WTC11 (cell line): Measurements from ENCODE around the gene ST8SIA6. TPM values are rescaled to one million over a fixed set of nuclear protein-coding genes. Genes with fewer than 3 reads are reported as not detected.

ENCODE experiments used
- ATAC-seq: fragments of 200-7000 bp; cut with Tn5 transposase; 2 replicates; pipeline ENCODE4 v1.10.0; 2021; ENCODE audit warnings: mild to moderate bottlenecking, moderate library complexity
- CTCF ChIA-PET: fragments of 300-600 bp; sonication (Branson Sonifier 250); formaldehyde crosslinking; loops from one replicate; lab custom pipeline; 2021; ENCODE audit warnings: antibody characterized with exemption; lab: Charles Lee
- POLR2A ChIA-PET: fragments of 350-600 bp; sonication (Branson Sonifier 250); formaldehyde crosslinking; loops from one replicate; lab custom pipeline; 2021; ENCODE audit warnings: antibody characterized with exemption; lab: Charles Lee
- DNase-seq: peaks from one replicate; pipeline ENCODE4 v3.0.0; 2021; ENCODE audit warnings: low spot score
- H3K27ac Mint-ChIP-seq: 2 replicates; pipeline ENCODE4 v1.8.0; 2021; ENCODE audit warnings: mixed read lengths
- H3K27me3 Mint-ChIP-seq: 2 replicates; pipeline ENCODE4 v1.8.0; 2021; ENCODE audit warnings: low read depth, mild to moderate bottlenecking, moderate library complexity, mixed read lengths
- H3K36me3 Mint-ChIP-seq: 2 replicates; pipeline ENCODE4 v1.8.0; 2021; ENCODE audit warnings: mixed read lengths
- H3K4me1 Mint-ChIP-seq: 2 replicates; pipeline ENCODE4 v1.8.0; 2022; ENCODE audit warnings: mixed read lengths
- H3K4me3 Mint-ChIP-seq: 2 replicates; pipeline ENCODE4 v1.8.0; 2021; ENCODE audit warnings: mild to moderate bottlenecking, moderate library complexity, mixed read lengths
- H3K9me3 Mint-ChIP-seq: 2 replicates; pipeline ENCODE4 v1.8.0; 2021; ENCODE audit warnings: mixed read lengths
- ATF3 ChIP-seq: sonication (generic); formaldehyde crosslinking; conservative IDR thresholded peaks from 2 replicates; pipeline ENCODE4 v1.8.1; 2022; ENCODE audit warnings: mild to moderate bottlenecking, missing genetic modification reagents
- ATF6 ChIP-seq: sonication (generic); formaldehyde crosslinking; IDR thresholded peaks from 2 replicates; pipeline ENCODE4 v1.8.1; 2023; ENCODE audit warnings: mild to moderate bottlenecking, missing genetic modification reagents
- CBFB ChIP-seq: sonication (generic); formaldehyde crosslinking; IDR thresholded peaks from 2 replicates; pipeline ENCODE4 v1.8.1; 2022; ENCODE audit warnings: mild to moderate bottlenecking, low read depth, missing genetic modification reagents
- CDX4 ChIP-seq: fragments of 250-450 bp; sonication (Bioruptor Pico); IDR thresholded peaks from 2 replicates; pipeline ENCODE4 v1.9.0; 2021; ENCODE audit warnings: moderate library complexity, mild to moderate bottlenecking, inconsistent platforms, borderline replicate concordance
- CREM ChIP-seq: sonication (generic); formaldehyde crosslinking; IDR thresholded peaks from 2 replicates; pipeline ENCODE4 v1.8.1; 2022; ENCODE audit warnings: mild to moderate bottlenecking, missing genetic modification reagents, moderate library complexity
- E2F5 ChIP-seq: sonication (generic); formaldehyde crosslinking; IDR thresholded peaks from 2 replicates; pipeline ENCODE4 v1.8.1; 2022; ENCODE audit warnings: mild to moderate bottlenecking, moderate library complexity, missing genetic modification reagents
- GABPB1 ChIP-seq: sonication (generic); formaldehyde crosslinking; IDR thresholded peaks from 2 replicates; pipeline ENCODE4 v1.8.1; 2023; ENCODE audit warnings: mild to moderate bottlenecking, missing genetic modification reagents
- HMGA2 ChIP-seq: fragments of 250-450 bp; sonication (Bioruptor Pico); IDR thresholded peaks from 2 replicates; pipeline ENCODE4 v1.4.0; 2021; ENCODE audit warnings: mild to moderate bottlenecking, moderate library complexity
- MAX ChIP-seq: sonication (generic); formaldehyde crosslinking; IDR thresholded peaks from 2 replicates; pipeline ENCODE4 v1.8.0; 2022; ENCODE audit warnings: mild to moderate bottlenecking, missing genetic modification reagents
- MXD4 ChIP-seq: fragments of 250-450 bp; sonication (Bioruptor Pico); IDR thresholded peaks from 2 replicates; pipeline ENCODE4 v1.8.0; 2021; ENCODE audit warnings: mild to moderate bottlenecking, moderate library complexity, borderline replicate concordance
- NR2C2 ChIP-seq: sonication (generic); formaldehyde crosslinking; IDR thresholded peaks from 2 replicates; pipeline ENCODE4 v1.8.0; 2022; ENCODE audit warnings: mild to moderate bottlenecking, missing genetic modification reagents
- RELA ChIP-seq: sonication (generic); formaldehyde crosslinking; IDR thresholded peaks from 2 replicates; pipeline ENCODE4 v1.8.1; 2022; ENCODE audit warnings: missing genetic modification reagents, mild to moderate bottlenecking, borderline replicate concordance
- STAT6 ChIP-seq: sonication (generic); formaldehyde crosslinking; conservative IDR thresholded peaks from 2 replicates; pipeline ENCODE4 v1.8.1; 2023; ENCODE audit warnings: mild to moderate bottlenecking, low read depth, missing genetic modification reagents, moderate library complexity
- USF2 ChIP-seq: sonication (generic); formaldehyde crosslinking; IDR thresholded peaks from 2 replicates; pipeline ENCODE4 v1.8.1; 2023; ENCODE audit warnings: mild to moderate bottlenecking, missing genetic modification reagents, moderate library complexity
- total RNA-seq: library from RNA; stranded (reverse); gene quantifications from 3 replicates; pipeline ENCODE4 v1.2.3, GENCODE V29; 2021

ST8SIA6 gene
- total RNA-seq, 1 experiment from 2014 or later, result 3.5 TPM

GRCh38 chr10:17340144-17340829, 114.1 kb downstream of the ST8SIA6 start (continued):
- TF ChIP-seq STAT6 (CRISPR knock-in tag) (no peak), GABPB1 (CRISPR knock-in tag) (no peak), USF2 (CRISPR knock-in tag) (no peak)

GRCh38 chr10:17335065-17335464, 119.3 kb downstream of the ST8SIA6 start:
- no peak for TF ChIP-seq MAX (CRISPR knock-in tag)
- TF ChIP-seq CREM, result no peak
- TF ChIP-seq E2F5 (CRISPR knock-in tag), result no peak
- no peak for TF ChIP-seq ATF3 (CRISPR knock-in tag)
- TF ChIP-seq MXD4 (CRISPR knock-in tag), result no peak
- TF ChIP-seq RELA, result no peak
- TF ChIP-seq CDX4 (CRISPR knock-in tag), result no peak
- no peak overlapping the region for H3K27ac Mint-ChIP-seq
- peaks cover 16% of the 10 kb centered on the region for H3K9me3 Mint-ChIP-seq
- ChIA-PET CTCF (no interaction called here), POLR2A (no interaction called here)
- no peak for ATAC-seq
- no peaks in the 10 kb centered on the region for H3K27me3 Mint-ChIP-seq
- peaks cover 4% of the 10 kb centered on the region for H3K36me3 Mint-ChIP-seq
- H3K4me1 Mint-ChIP-seq, result no peaks in the 10 kb centered on the region
- H3K4me3 Mint-ChIP-seq, result no peak overlapping the region
- no peak for DNase-seq

- Mint-ChIP-seq H3K9me3 (peaks cover 5% of the 10 kb centered on the region), H3K4me1 (peaks cover 7% of the 10 kb centered on the region; the same call in 1 of the 2 replicates), H3K36me3 (no peaks in the 10 kb centered on the region), H3K4me3 (no peak overlapping the region), H3K27me3 (no peaks in the 10 kb centered on the region), H3K27ac (no peak overlapping the region)
- DNase-seq (no peak), ATAC-seq (no peak)
- TF ChIP-seq HMGA2 (CRISPR knock-in tag) (no peak), NR2C2 (no peak), ATF6 (no peak), CBFB (CRISPR knock-in tag) (no peak)
- ChIA-PET CTCF (no interaction called here), POLR2A (no interaction called here)
These were observed 123.9 kb downstream of the ST8SIA6 start for GRCh38 chr10:17330501-17330900.
